Measurements from ENCODE around the gene MRPL50.

GRCh38 chr9:101356619-101357018, 41.8 kb downstream of the MRPL50 start:
- TF ChIP-seq GLIS3 (CRISPR knock-in tag; IDR thresholded peaks at IDR 0.05) = no peak
- TF ChIP-seq ZNF565 (CRISPR knock-in tag; conservative IDR thresholded peaks at IDR 0.05; ENCODE audit: low read depth) = no peak
- TF ChIP-seq CREB5 (CRISPR knock-in tag; IDR thresholded peaks at IDR 0.05; ENCODE audit: low read depth) = no peak
- no peak for TF ChIP-seq POU6F1 (CRISPR knock-in tag; IDR thresholded peaks at IDR 0.05; ENCODE audit: borderline replicate concordance, low read depth)
- TF ChIP-seq PATZ1 (CRISPR knock-in tag; IDR thresholded peaks at IDR 0.05; ENCODE audit: borderline replicate concordance) = no peak
- TF ChIP-seq PPARA (CRISPR knock-in tag; IDR thresholded peaks at IDR 0.05; ENCODE audit: borderline replicate concordance) = no peak
- TF ChIP-seq ARNTL (CRISPR knock-in tag; IDR thresholded peaks at IDR 0.05; ENCODE audit: borderline replicate concordance, low read depth) = no peak
- TF ChIP-seq ZFP3 (CRISPR knock-in tag; IDR thresholded peaks at IDR 0.05) = no peak
- TF ChIP-seq ZFP30 (CRISPR knock-in tag; IDR thresholded peaks at IDR 0.05) = no peak
- no peak for TF ChIP-seq CSRNP3 (CRISPR knock-in tag; IDR thresholded peaks at IDR 0.05)
- no peak for TF ChIP-seq ESRRG (CRISPR knock-in tag; IDR thresholded peaks at IDR 0.05)
- TF ChIP-seq BACH2 (CRISPR knock-in tag; IDR thresholded peaks at IDR 0.05; ENCODE audit: borderline replicate concordance) = no peak

Measured in SK-N-SH treated with all-trans-retinoic acid at 6 μM for 48 hours (cell line).